Skeletal muscle tissue (tissue), 4 donors: ENCODE data around the gene EDAR. TPM values are rescaled to one million over a fixed set of nuclear protein-coding genes. Genes with fewer than 3 reads are reported as not detected.

Source experiments
- H3K27ac ChIP-seq: one replicate; pipeline ENCODE4 v1.7.0; 2013; ENCODE audit warnings: mild to moderate bottlenecking, low read depth, low read length, inconsistent platforms
- H3K27me3 ChIP-seq, 3 donors: one replicate each; pipeline ENCODE4 v1.7.0; 2013; ENCODE audit warnings: low read length in 3 of 3; ENCODE audit not compliant: control insufficient read depth in 3 of 3, insufficient read depth in 3 of 3
- H3K36me3 ChIP-seq, 3 donors: one replicate each; pipeline ENCODE4 v1.7.0; 2013; ENCODE audit warnings: low read length in 3 of 3; ENCODE audit not compliant: control insufficient read depth in 3 of 3, insufficient read depth in 3 of 3
- H3K4me1 ChIP-seq, 3 donors: one replicate each; pipeline ENCODE4 v1.7.0; 2013; ENCODE audit warnings: low read length in 3 of 3, mild to moderate bottlenecking in 3 of 3; ENCODE audit not compliant: control insufficient read depth in 3 of 3, insufficient read depth in 3 of 3
- H3K4me3 ChIP-seq, 3 donors: one replicate each; pipeline ENCODE4 v1.7.0; 2013; ENCODE audit warnings: low read length in 3 of 3
- H3K9ac ChIP-seq, 3 donors: one replicate each; pipeline ENCODE4 v1.7.0; 2013; ENCODE audit warnings: low read length in 3 of 3, mild to moderate bottlenecking in 3 of 3, moderate library complexity in 2 of 3, low read depth in 1 of 3
- H3K9me3 ChIP-seq, 3 donors: one replicate each; pipeline ENCODE4 v1.7.0; 2013; ENCODE audit warnings: low read length in 3 of 3; ENCODE audit not compliant: control insufficient read depth in 3 of 3
- total RNA-seq: library from RNA; depleted of rRNA; stranded (reverse); fragments of >200 nt; gene quantifications from one replicate; pipeline ENCODE4 v1.2.3, GENCODE V29; 2014
- donor health status: Osteomylitis.

EDAR gene
- total RNA-seq, 1 donor from 2014 or later: not detected

DNA sequence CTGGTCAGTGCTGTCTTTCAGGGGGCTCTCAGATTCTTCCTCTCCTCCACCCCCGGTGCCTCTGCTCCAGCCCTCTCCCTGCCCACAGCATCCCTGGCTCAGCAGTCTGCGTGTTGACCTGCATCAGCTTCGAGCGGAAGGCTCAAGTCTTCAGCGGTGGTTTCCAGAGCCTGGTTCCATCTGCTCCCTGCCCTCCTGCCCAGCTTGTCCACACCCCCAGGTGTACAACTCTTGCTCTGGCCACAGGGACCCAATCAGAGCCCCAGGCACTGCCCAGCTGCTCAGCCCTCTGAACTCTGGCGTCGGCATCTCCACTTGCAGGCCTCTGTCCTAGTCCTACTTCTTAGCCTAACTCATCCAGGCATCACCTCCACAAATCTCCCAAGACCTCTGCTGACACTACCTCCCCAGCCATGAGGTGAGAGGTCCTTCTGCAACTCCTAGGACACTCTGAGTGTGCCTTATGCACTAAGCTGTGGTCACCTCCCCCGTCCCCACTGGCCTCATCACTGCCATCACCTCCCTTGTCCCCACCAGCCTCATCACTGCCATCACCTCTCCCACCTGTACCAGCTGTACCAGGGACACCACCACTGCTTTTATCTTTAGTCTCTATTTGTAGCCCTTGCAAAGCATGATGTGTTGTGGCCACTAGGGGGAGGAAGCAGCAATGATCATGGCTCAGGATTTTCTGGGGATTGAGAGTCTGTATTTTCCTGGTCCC is 60.9 kb downstream of the EDAR start:
- H3K27me3 ChIP-seq: peaks cover 0 to 13% (median 4%) of the 10 kb centered on the region in 3 donors
- H3K9ac ChIP-seq: no peak overlapping the region
- no peak overlapping the region for H3K4me3 ChIP-seq
- no peaks in the 10 kb centered on the region for H3K4me1 ChIP-seq
- H3K9me3 ChIP-seq: no peaks in the 10 kb centered on the region
- H3K36me3 ChIP-seq: no peaks in the 10 kb centered on the region
- H3K27ac ChIP-seq: no peak overlapping the region

DNA sequence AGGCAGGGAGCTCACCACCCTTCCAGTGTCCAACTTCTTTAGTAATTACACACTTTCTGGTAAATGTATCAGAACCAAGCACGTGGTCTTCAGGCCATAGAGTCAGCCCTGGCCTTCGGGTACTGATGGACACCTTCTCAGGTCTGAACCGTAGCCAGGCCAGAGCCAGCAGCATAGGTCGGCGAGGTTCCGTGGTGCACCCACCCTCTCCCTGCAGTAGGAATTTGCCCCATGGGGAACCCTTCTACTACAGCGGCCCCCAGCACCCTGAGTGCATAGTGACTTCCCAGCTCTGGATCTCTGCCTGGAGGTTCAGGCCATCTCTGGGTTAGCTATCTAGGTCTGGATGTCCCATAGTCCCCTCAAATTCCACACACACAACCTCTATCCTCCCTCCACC is 61.6 kb downstream of the EDAR start:
- Histone ChIP-seq H3K4me3 (no peak overlapping the region), H3K4me1 (no peaks in the 10 kb centered on the region), H3K36me3 (no peaks in the 10 kb centered on the region)

DNA sequence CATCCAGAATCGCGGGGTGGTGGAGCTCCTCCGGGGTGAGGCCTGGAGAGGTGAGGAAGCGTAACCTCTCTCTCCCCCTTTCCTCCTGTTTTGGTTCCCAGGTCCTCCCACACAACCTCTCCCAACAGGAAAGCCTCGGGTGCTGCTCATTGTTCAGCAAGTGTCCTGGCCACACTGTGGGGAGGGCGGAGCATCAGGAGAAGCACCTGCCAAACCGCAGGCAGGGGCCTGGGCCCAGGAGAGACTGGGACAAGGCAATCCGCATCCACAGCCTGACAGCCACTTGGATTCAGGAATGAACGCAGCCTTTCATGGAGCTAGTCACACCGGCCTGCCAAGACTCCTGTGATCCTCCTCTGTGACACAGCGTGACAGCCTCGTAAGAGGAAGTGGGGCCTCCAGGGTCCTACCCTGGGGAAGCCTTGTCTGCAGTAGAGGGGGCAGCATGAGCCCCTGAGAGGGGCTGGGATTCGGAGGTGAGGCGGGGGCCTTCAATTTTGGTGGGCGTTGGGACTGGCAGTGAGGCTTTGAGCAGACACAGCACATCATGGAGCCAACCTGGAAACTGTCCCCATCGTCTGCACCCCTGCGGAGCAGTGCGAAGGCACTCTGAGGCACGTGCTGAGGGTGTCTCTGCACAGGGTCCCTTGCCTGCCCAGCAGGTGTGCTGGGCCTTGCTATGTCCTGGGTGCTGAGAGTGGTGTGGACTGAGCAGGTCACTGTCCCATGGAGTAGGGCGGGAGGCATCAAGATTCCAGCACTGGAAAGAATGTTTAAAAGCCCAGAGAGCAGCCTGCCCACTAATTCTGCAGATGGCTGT is 62.2 kb downstream of the EDAR start:
- Histone ChIP-seq H3K4me3 (no peak overlapping the region), H3K9me3 (no peaks in the 10 kb centered on the region), H3K4me1 (no peaks in the 10 kb centered on the region), H3K36me3 (no peaks in the 10 kb centered on the region), H3K9ac (no peak overlapping the region), H3K27ac (no peak overlapping the region), H3K27me3 (peaks cover 0 to 12% (median 4%) of the 10 kb centered on the region in 3 donors)

More for the DNA sequence above, 61.6 kb downstream of the EDAR start:
- H3K27me3 ChIP-seq: peaks cover 0 to 13% (median 4%) of the 10 kb centered on the region in 3 donors
- H3K9me3 ChIP-seq: no peaks in the 10 kb centered on the region
- H3K27ac ChIP-seq: no peak overlapping the region
- no peak overlapping the region for H3K9ac ChIP-seq

DNA sequence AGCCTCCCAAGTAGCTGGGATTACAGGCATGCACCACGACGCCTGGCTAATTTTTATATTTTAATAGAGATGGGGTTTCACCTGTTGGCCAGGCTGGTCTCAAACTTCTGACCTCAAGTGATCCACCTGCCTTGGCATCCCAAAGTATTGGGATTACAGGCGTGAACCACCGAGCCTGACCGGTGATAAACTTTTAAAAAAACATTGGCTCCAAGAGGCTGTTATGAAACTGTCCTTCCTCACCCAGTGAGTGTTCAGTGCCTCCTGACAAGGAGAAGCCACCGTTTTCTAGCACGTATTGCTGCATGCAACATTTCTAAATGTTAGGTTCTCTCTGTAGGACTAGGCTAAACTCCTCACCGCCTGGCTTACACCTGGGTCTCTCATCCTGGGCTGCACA is 63.3 kb downstream of the EDAR start:
- no peak overlapping the region for H3K9ac ChIP-seq

DNA sequence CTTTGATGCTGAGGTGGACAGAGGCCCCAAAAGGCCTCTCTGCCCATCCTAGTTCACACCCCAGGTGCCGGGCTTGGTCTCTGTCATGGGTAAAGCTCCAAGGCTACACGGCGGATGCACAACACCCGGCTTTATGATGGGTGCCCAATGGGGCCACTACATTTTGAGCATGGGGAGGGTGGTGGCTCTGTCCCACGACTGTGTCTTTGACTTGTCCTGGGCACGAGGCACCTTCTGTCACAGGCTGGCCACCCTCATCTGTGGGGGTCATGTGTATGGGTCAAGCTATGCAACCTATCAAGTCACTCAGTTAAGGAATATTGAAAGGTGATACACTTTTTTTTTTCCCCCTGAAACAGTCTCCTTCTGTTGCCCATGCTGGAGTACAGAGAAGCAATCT is 63.7 kb downstream of the EDAR start:
- H3K36me3 ChIP-seq: no peaks in the 10 kb centered on the region
- no peaks in the 10 kb centered on the region for H3K9me3 ChIP-seq
- no peak overlapping the region for H3K4me3 ChIP-seq
- no peak overlapping the region for H3K27ac ChIP-seq
- peaks cover 0 to 10% (median 0%) of the 10 kb centered on the region in 3 donors for H3K27me3 ChIP-seq
- no peaks in the 10 kb centered on the region for H3K4me1 ChIP-seq
- H3K9ac ChIP-seq: no peak overlapping the region

More for the DNA sequence above, 63.3 kb downstream of the EDAR start:
- Histone ChIP-seq H3K27me3 (peaks cover 0 to 10% (median under 1%) of the 10 kb centered on the region in 3 donors), H3K9me3 (no peaks in the 10 kb centered on the region), H3K4me3 (no peak overlapping the region), H3K36me3 (no peaks in the 10 kb centered on the region), H3K4me1 (no peaks in the 10 kb centered on the region), H3K27ac (no peak overlapping the region)

DNA sequence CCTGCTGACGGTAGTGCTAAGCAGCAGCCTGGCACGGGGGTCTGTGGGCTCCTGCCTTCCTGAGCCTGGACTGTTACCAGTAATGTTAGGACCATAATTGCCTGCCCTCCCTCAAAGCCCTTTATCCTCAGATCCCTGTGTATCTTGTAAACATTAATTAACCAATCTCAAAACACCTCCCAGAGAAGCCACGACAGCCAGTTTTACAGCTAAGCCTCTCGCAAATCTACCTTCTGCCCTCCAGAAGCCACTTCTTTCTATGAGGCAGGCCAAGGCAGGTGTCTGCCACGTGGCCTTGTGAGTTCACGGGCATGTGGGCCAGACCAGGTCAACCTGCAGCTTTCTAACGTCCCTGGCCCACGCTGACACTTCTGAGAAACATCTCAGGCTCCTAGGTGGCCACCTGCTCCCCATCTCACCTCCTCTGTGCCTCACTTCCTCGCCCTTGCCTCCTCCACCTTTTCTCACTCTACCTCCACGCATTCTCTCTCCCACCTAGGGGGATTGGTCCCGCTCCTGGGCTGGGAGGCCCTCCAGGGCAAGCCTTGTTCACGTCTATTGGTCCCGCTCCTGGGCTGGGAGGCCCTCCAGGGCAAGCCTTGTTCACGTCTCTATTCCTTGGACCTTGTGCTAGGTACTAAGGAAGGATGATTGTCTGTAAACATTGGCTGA is 64.3 kb downstream of the EDAR start:
- no peaks in the 10 kb centered on the region for H3K9me3 ChIP-seq
- H3K27ac ChIP-seq: no peak overlapping the region

DNA sequence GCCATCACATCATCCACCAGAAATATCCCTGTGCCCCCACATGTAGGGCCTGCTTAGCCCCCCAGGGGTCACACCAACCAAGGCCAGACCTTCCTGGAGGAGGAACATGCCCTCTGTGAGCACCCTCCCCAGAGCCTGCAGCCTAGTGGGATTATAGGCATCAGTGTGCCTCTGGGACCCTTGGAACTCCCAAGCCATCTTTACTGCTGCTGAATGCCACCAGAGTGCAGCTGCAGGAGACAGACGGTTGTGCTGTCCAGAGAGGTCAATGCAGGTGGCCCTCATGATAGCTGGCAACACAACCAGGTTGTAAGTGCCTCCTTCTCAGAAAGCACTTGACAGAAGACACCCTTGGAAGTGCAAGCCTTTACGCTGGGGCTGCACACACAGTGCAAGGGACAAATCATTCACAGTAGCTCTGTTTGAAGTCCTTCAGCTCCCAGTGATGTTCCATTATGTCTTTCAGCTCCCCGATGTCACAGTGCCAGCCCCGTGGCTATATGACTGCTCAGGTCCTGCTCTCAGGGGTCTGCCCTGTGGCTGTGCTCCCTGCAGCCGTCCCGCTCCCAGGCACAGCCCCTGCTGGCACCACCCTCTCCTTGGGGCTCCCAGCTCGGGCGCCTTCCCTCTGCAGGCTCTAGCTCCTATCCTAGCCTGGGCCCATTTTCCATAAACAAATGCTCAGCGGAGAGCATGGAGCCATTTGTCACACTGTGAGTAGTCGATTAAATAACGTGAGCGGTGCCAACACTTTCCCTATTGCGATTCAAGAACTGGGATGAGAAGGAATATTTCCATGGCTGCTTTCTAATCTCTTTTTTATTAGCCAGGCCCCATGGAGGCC is 65.1 kb downstream of the EDAR start:
- Histone ChIP-seq H3K4me1 (no peaks in the 10 kb centered on the region), H3K36me3 (no peaks in the 10 kb centered on the region), H3K9me3 (no peaks in the 10 kb centered on the region), H3K4me3 (no peak overlapping the region), H3K27me3 (peaks cover 0 to 7% (median 2%) of the 10 kb centered on the region in 3 donors), H3K27ac (no peak overlapping the region), H3K9ac (no peak overlapping the region)

More for the DNA sequence above, 64.3 kb downstream of the EDAR start:
- H3K4me3 ChIP-seq: no peak overlapping the region
- H3K27me3 ChIP-seq: peaks cover 0 to 7% (median 0%) of the 10 kb centered on the region in 3 donors
- no peak overlapping the region for H3K9ac ChIP-seq
- H3K36me3 ChIP-seq: no peaks in the 10 kb centered on the region
- H3K4me1 ChIP-seq: no peaks in the 10 kb centered on the region

DNA sequence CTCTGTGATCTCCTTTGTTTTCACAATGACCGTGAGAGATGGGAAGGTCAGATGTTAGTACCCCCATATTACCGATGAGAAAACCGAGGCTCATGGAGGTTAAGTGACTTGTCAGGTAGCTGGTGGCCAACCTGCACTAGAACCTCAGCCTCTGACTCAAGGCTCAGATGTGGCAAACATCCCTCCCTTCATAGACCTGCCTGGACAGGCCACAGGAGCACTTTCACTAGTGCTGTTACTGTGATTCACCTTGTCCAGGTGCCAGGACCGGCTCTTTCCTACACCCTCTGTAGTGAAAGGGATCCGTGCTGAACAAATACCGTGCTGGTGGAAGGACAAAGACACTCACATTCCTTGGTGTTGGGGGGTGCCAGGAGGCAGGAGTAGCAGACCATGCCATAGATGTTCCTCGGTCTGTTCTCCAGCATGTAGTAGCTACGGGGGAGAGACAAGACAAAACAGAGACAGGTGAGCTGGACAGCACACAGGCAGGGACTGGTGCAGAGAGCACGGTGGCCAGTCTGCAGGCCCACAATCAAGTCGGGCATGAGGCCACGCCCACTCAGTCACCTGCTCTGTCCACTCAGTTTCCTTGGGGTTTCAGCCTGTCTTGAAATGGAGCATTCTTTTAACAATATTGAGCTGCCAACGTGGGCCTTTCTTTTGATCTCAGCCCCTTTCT is 65.9 kb downstream of the EDAR start:
- peaks cover 0 to 7% (median 5%) of the 10 kb centered on the region in 3 donors for H3K27me3 ChIP-seq
- no peak overlapping the region for H3K4me3 ChIP-seq
- no peak overlapping the region for H3K9ac ChIP-seq
- no peak overlapping the region for H3K27ac ChIP-seq
- no peaks in the 10 kb centered on the region for H3K36me3 ChIP-seq
- H3K9me3 ChIP-seq: no peaks in the 10 kb centered on the region
- no peaks in the 10 kb centered on the region for H3K4me1 ChIP-seq
